Rectal smooth muscle tissue (tissue), 1 donor: ENCODE measurements around the gene CSDE1.

ENCODE experiments used
- H3K27ac ChIP-seq: one replicate; pipeline ENCODE4 v1.7.0; 2013; ENCODE audit warnings: low read depth, low read length, inconsistent platforms
- H3K27me3 ChIP-seq: one replicate; pipeline ENCODE4 v1.7.0; 2013; ENCODE audit warnings: low read length; ENCODE audit not compliant: control insufficient read depth, insufficient read depth
- H3K36me3 ChIP-seq: one replicate; pipeline ENCODE4 v1.7.0; 2013; ENCODE audit warnings: low read length; ENCODE audit not compliant: control insufficient read depth, insufficient read depth
- H3K4me1 ChIP-seq: one replicate; pipeline ENCODE4 v1.7.0; 2013; ENCODE audit warnings: low read length; ENCODE audit not compliant: control insufficient read depth, insufficient read depth
- H3K4me3 ChIP-seq: one replicate; pipeline ENCODE4 v1.7.0; 2013; ENCODE audit warnings: low read length
- H3K9ac ChIP-seq: one replicate; pipeline ENCODE4 v1.7.0; 2013; ENCODE audit warnings: low read length

CSDE1 gene

DNA sequence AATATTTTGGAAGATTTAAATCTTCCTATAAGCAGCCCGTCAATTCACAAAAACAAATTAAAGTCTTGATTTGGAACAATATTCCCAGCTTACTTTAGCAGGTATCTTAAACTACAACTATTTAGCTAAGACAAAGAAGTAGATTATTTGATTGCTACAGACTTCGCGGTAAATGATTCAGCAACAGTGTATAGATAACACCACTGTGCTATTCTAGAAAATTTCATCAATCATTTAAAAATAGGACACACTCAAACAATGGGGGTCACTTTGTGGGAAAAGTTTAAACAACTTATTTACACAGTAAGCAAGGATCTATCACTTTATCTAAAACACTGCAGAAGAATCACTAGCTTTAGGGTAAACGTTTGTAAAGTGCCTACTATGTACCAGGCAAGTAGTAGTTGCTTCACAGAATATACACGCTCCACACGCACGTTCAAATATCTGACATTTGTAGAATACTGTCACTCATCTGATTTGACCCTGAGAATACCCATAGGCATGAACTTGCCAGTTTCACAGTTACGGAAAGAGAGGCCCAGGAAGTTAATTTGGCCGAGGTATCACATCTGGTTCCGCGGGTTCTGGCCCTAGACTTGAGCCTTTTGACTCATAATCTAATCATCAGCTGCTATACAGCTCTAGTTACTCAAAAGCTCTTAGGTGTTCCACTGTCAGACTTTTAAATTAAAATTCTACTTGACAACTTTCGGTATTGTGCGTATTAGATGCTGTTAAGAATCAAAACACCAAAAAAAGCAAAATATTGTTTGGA, 88.8 kb downstream of the CSDE1 start:
- H3K36me3 ChIP-seq = no peaks in the 10 kb centered on the region
- no peaks in the 10 kb centered on the region for H3K4me1 ChIP-seq
- peak overlapping the region; percentile 81 for H3K9ac ChIP-seq
- H3K4me3 ChIP-seq = peak overlapping the region; percentile 88
- H3K27ac ChIP-seq = peak overlapping the region; percentile 38
- no peaks in the 10 kb centered on the region for H3K27me3 ChIP-seq

DNA sequence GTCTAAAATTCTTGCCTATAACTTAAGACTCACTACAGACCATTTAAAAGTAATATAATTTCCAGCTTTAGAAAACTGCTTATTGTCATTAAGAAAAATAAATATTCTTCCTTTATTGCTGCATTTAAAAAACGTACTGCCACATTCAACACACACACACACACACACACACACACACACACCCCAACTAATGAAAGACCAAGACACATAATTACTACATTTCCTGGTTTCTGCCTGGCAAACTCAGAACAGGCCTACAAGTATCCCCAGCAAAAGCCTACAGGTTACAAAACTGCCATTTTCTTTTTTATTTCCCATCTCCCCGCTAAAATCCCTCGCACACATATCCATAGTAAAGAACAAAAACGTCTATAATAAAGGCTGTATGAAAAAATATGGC, 89.4 kb downstream of the CSDE1 start:
- Histone ChIP-seq H3K9ac (no peak overlapping the region), H3K4me3 (no peak overlapping the region), H3K36me3 (no peaks in the 10 kb centered on the region), H3K4me1 (no peaks in the 10 kb centered on the region), H3K27ac (no peak overlapping the region), H3K27me3 (no peaks in the 10 kb centered on the region)

DNA sequence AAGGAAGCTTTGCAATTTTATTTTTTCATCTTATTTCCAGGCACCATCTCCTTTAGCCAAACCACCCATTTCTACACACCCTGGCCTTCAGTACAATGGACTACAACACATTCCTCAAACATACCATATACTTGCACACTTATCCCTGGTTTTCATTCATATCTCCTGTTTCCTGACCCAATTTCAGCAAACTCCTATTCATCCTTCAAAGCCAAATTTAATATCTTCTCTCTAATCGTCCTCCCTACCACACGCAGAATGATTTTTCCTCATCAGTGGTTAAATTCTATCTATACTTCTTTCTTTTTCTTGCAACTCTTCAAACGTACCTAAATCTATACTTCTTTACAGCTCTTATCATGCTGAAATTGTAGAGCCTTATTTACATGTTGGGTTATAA, 90.8 kb downstream of the CSDE1 start:
- Histone ChIP-seq H3K4me1 (no peaks in the 10 kb centered on the region), H3K4me3 (no peak overlapping the region), H3K27ac (no peak overlapping the region), H3K36me3 (no peaks in the 10 kb centered on the region), H3K27me3 (no peaks in the 10 kb centered on the region), H3K9ac (no peak overlapping the region)
